Esophagus squamous epithelium (tissue), 5 donors: ENCODE results near the gene SIRPB1. TPM values are rescaled to one million over a fixed set of nuclear protein-coding genes. Genes with fewer than 3 reads are reported as not detected.
"Not testable (repeated sequence)": the region's sequence is repeated elsewhere in the genome, so short reads cannot be mapped to it uniquely, and the experiment has no call there.

Experiments used
- DNase-seq: peaks from one replicate; lab custom pipeline; 2025; lab: John Stamatoyannopoulos, UW
- H3K27ac ChIP-seq, 4 donors: fragments of 200-600 bp; sonication (generic); one replicate each; pipeline ENCODE4 v1.5.1; 2016 to 2019; ENCODE audit warnings: mild to moderate bottlenecking in 1 of 4
- H3K27me3 ChIP-seq, 4 donors: fragments of 200-600 bp; sonication (generic); 1 replicate in 3 of 4; 2 replicates in 1 of 4; pipeline versions ENCODE4 v1.5.1 to v1.6.0; 2017 to 2021; ENCODE audit warnings: antibody characterized with exemption in 1 of 4
- H3K36me3 ChIP-seq, 3 donors: fragments of 200-600 bp; sonication (generic); one replicate each; pipeline ENCODE4 v1.5.1; 2016 to 2019
- H3K4me1 ChIP-seq, 3 donors: fragments of 200-600 bp; sonication (generic); one replicate each; pipeline ENCODE4 v1.5.1; 2017 to 2019
- H3K4me3 ChIP-seq, 4 donors: fragments of 200-600 bp; sonication (generic); 1 replicate in 3 of 4; 2 replicates in 1 of 4; pipeline ENCODE4 v1.5.1; 2016 to 2019; ENCODE audit warnings: mild to moderate bottlenecking in 2 of 4, moderate library complexity in 1 of 4
- H3K9me3 ChIP-seq, 3 donors: fragments of 200-600 bp; sonication (generic); one replicate each; pipeline ENCODE4 v1.5.1; 2016 to 2019
- CTCF ChIP-seq, 6 experiments: fragments of 450-650 bp in 4 of 6; fragments of 200-600 bp in 2 of 6; sonication (generic) in 2 of 6; IDR thresholded peaks; one replicate each; pipeline ENCODE4 v1.5.1; 2016 to 2019; ENCODE audit warnings: antibody characterized with exemption in 6 of 6, mild to moderate bottlenecking in 4 of 6, moderate library complexity in 4 of 6
- POLR2A ChIP-seq, 4 donors: fragments of 450-650 bp; IDR thresholded peaks; one replicate each; pipeline ENCODE4 v1.6.1; 2017; ENCODE audit warnings: antibody characterized with exemption in 4 of 4, mild to moderate bottlenecking in 4 of 4, moderate library complexity in 3 of 4
- WGBS, 2 donors: methylation state at CpG; one replicate each; pipeline ENCODE4 v1.1.5; 2018; 5-methylcytosine and 5-hydroxymethylcytosine counted together
- intact Hi-C: fragments of 100-400 bp; cut with DNase I; formaldehyde crosslinking; loops from one replicate; pipeline ENCODE4 v1.15.0; 2022
- total RNA-seq, 4 donors: library from RNA; depleted of rRNA; stranded (reverse); fragments of >200 nt; gene quantifications; one replicate each; pipeline ENCODE4 v1.1.0, GENCODE V29; 2016
- donor health status: DM: yes; HTN: yes; CAD: no.

SIRPB1 gene
- total RNA-seq, 4 donors from 2014 or later = 0.13 to 3.3 (median 1.0) TPM

DNA sequence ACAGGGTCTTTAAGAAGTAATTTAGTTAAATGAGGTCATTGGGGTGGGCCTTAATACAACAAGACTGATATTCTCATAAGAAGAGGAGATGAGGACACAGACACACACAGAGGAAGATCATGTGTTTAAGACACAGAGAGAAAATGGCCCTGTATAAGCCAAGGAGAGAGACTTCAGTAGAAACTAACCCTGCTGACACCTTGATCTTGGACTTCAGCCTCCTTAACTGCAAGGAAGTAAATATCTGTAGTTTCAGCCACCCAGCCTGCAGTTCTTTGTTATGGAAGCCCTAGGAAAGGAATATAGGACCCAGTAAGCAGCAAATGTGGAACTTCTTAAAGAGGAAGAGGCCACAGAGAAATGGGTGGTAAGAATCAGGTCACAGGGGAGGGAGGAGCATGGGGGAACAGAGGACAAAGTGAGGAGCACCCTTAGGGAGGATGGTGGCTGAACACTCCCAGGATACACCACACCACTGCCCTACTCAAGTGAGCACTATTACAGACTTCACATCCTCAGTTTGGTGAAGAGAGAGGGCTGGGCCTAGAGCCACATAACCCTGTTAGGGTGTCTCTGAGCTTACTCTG lies 762 bp downstream of the SIRPB1 start:
- Histone ChIP-seq H3K4me1 (no peaks in the 10 kb centered on the region), H3K27ac (peak overlapping the region in 1 of 4 donors; percentile 6), H3K27me3 (peaks cover 0 to 4% (median 0%) of the 10 kb centered on the region in 4 donors), H3K9me3 (no peaks in the 10 kb centered on the region), H3K36me3 (no peaks in the 10 kb centered on the region), H3K4me3 (no peak overlapping the region)
- no peak for DNase-seq
- no peak for TF ChIP-seq POLR2A (IDR thresholded peaks at IDR 0.05)
- no peak for TF ChIP-seq CTCF (IDR thresholded peaks at IDR 0.05)
- intact Hi-C loops = no loop called here

DNA sequence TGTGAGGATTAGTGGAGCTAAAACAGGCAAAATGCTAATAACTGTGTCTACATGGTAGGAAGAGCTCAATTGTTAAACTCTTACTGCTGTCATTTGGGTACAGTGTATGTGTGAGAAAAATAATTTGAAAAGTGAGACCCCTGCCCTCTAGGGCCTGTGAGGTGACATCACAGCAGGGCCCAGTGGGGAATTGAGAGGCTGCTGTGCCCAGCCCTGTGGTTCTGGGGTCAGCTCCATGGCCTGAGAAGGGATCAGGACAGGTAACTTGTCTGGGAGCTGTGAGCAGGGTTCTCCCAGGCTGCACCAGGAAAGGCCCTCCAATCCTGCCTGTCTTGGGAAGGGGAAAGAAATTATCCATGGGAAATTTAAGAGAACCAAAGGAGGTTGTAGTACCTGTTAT lies 1.3 kb downstream of the SIRPB1 start:
- Histone ChIP-seq H3K27ac (no peak overlapping the region), H3K9me3 (no peaks in the 10 kb centered on the region), H3K4me3 (no peak overlapping the region), H3K36me3 (no peaks in the 10 kb centered on the region), H3K27me3 (peaks cover 0 to 4% (median 0%) of the 10 kb centered on the region in 4 donors), H3K4me1 (no peaks in the 10 kb centered on the region)
- TF ChIP-seq POLR2A (IDR thresholded peaks at IDR 0.05) (no peak), CTCF (IDR thresholded peaks at IDR 0.05) (no peak)
- intact Hi-C loops = no loop called here
- DNase-seq = no peak

DNA sequence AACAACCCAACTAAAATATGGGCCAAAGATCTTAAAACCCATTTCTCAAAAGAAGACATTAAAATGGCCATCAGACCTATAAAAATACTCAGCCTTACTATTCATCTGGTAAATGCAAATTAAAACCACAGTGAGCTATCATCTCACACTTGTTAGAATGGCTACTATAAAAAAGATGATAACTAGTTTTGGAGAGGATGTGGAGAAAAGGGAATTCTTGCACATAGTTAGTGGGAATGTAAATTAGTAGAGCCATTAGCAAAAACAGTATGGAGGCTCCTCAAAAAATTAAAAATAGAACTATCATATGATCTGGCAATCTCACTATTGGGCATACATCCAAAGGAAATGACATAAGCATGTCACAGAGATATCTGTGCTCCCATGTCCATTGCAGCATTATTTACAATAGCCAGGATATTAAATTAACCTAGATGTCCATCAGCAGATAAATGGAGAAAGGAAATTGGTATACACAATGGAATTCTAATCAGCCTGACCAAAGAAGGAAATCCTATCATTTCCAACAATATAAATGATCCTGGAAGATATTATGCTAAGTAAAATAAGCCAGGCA lies 2.9 kb downstream of the SIRPB1 start:
- no peak overlapping the region for H3K27ac ChIP-seq
- H3K27me3 ChIP-seq = peaks cover 0 to 4% (median 0%) of the 10 kb centered on the region in 4 donors
- no peaks in the 10 kb centered on the region for H3K9me3 ChIP-seq
- TF ChIP-seq POLR2A (IDR thresholded peaks at IDR 0.05) = no peak
- no peak for TF ChIP-seq CTCF (IDR thresholded peaks at IDR 0.05)
- H3K4me3 ChIP-seq = no peak overlapping the region
- no peak for DNase-seq
- H3K4me1 ChIP-seq = no peaks in the 10 kb centered on the region
- no peaks in the 10 kb centered on the region for H3K36me3 ChIP-seq
- intact Hi-C loops = no loop called here

- H3K36me3 ChIP-seq, H3K27ac ChIP-seq, intact Hi-C loops, H3K9me3 ChIP-seq, H3K4me1 ChIP-seq, H3K4me3 ChIP-seq, DNase-seq, H3K27me3 ChIP-seq: not testable (repeated sequence)
- WGBS, 2 donors = 40% methylated on average over 1 of the region's 5 CpGs; no CpG with 5 or more reads in 1 of the 2 donors
Measured at GRCh38 chr20:1610404-1610803, 9.4 kb downstream of the SIRPB1 start.

DNA sequence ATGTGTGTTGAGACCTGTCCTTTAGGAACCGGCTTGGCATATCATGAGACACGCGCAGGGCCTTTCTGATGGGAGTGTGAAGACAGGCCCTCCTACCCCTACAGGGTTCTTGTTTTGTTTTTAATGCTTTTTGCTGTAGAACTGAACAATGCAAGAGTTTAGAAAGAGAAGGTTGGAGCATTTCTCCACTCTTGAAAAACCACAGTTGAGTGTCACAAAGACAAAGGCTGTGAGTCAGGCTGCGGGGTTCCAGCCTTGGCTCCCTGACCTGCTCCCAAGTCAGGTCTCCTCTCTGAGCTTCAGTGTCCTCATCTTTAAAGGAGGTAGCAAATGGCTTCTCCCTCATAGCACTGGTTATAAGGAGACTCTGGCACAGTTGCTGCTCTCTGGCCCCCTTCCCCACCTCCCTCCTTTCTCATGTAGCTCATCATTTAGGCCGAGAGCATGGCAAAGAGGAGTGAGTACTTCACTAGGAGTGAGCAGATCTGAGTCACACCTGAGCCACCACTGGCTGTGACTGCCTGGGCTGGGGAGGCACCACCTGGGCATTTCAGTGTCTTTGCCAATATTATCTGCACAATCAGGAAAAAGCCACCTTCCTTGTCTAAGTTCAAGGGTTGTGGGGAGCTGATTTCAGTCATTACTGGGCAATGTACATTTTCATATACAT lies 11.0 kb downstream of the SIRPB1 start:
- H3K27me3 ChIP-seq, DNase-seq, H3K36me3 ChIP-seq, H3K27ac ChIP-seq, H3K9me3 ChIP-seq, H3K4me1 ChIP-seq, intact Hi-C loops, H3K4me3 ChIP-seq: not testable (repeated sequence)
- no CpG with 5 or more reads among the region's 5 CpGs for WGBS, 2 donors

DNA sequence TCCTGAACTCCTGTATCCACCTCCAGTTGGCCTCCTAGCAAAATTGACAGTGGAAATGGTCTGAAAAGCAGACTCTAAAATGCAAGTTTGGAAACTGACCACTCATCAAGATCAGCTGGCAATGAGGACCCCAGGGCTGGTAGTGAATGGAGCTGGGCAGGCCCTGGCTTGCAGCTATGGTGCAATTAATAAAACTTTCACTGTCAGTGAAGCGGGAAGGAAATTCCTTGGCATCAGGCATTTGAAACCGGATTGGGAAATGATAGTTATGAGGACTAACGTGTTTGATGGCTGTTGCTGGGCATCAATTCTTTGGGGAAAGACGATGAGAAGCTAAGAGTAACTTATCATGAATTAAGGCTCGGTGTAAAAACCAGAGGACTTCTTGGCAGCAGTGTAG lies 19.1 kb downstream of the SIRPB1 start:
- H3K9me3 ChIP-seq = no peaks in the 10 kb centered on the region
- H3K36me3 ChIP-seq = no peaks in the 10 kb centered on the region
- WGBS, 2 donors = 29% methylated on average over 5 of the region's 5 CpGs; no CpG with 5 or more reads in 1 of the 2 donors
- H3K27ac ChIP-seq = no peak overlapping the region
- no peak for DNase-seq
- no peaks in the 10 kb centered on the region for H3K27me3 ChIP-seq
- H3K4me1 ChIP-seq = no peaks in the 10 kb centered on the region
- intact Hi-C loops = no loop called here
- TF ChIP-seq POLR2A (IDR thresholded peaks at IDR 0.05) = no peak
- no peak for TF ChIP-seq CTCF (IDR thresholded peaks at IDR 0.05)
- H3K4me3 ChIP-seq = no peak overlapping the region
